ENCODE results near the gene CYB5A.

Gene CYB5A

DNA sequence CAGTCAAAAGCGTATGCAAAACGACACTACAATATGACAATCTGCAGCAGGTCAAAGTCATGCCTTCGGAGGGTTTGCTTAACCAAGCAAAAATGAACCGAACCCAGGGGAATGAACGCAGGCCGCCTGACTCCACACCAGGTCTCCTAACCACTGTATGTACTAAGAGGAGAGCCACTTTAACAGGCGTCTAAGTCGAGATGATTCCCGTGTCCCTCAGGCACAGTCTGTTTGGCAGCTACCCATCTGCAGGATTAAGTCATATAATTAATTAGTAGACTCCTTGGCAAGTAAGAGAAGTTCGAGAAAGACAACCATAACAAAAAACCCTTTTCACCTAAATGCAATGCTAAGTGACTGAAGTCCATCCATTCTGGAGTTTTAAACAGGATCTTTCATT is 15.2 kb downstream of the CYB5A start:
- no peaks in the 10 kb centered on the region for H3K27me3 Mint-ChIP-seq (ENCODE audit: low read depth)
- no peak overlapping the region for H3K27ac Mint-ChIP-seq
- no peaks in the 10 kb centered on the region for H3K36me3 Mint-ChIP-seq (ENCODE audit: low read depth)
- no peaks in the 10 kb centered on the region for H3K4me1 Mint-ChIP-seq (ENCODE audit: low read depth)
- no peaks in the 10 kb centered on the region for H3K9me3 Mint-ChIP-seq
- H3K4me3 Mint-ChIP-seq, result no peak overlapping the region

DNA sequence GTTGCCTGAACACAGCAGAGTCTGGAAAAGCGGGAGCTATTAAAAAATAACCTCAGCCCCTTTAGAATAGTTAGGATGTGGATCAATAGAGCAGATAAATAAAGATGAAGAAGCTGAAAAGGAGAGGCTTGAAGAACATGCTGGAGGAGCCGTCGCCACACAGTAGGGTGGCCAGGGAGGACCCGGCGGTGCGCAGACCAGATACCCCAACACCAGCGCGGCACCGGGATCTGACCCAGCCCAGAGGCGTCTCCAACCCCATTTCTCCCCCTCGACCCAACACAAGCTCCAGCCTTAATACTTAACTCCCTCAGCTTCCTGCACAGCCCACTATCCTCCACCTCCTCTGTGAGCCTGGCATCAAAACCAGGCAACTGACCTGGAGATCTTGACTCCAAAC is 16.0 kb downstream of the CYB5A start:
- Mint-ChIP-seq H3K9me3 (no peaks in the 10 kb centered on the region), H3K4me1 (ENCODE audit: low read depth) (no peaks in the 10 kb centered on the region), H3K27me3 (ENCODE audit: low read depth) (no peaks in the 10 kb centered on the region), H3K36me3 (ENCODE audit: low read depth) (no peaks in the 10 kb centered on the region), H3K27ac (no peak overlapping the region), H3K4me3 (no peak overlapping the region)

DNA sequence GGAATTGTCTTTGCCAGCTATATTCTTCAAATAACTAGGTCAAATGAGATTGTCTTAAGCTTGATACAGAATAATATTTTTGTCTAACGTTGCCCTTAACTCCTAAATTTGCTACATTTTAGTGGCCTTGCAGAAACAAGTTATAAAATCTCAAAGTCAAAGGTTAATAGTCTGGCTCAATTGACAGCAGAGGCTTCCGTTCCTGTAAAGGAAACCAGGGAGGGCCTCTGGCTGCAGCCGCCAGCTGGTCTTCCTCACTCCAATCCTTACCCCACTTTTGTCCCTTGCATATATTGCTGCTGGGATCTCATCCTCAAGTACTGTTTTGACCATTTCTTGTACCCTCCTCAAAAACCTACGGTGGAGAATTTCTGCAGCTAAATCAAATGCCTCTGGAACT is 17.1 kb downstream of the CYB5A start:
- no peaks in the 10 kb centered on the region for H3K36me3 Mint-ChIP-seq (ENCODE audit: low read depth)
- H3K4me1 Mint-ChIP-seq (ENCODE audit: low read depth), result no peaks in the 10 kb centered on the region
- no peaks in the 10 kb centered on the region for H3K9me3 Mint-ChIP-seq

DNA sequence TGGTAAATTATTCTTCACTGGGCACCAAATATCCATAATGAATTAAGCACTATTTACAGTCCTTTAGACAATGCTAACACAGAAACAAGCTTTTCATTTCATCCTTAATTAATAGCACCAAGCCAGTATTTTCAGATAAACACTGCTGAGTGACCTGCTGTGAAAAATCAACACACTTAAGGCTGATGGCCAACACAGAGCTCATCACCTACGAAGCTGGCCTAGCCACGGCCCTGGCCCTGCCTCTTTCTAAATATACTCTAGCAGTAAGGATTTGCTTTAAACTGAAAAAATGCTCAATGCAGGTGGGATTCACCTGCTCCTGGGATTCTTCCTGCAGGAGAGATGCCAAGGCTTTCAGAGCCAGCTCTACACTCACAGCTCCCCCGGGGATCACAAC is 18.4 kb downstream of the CYB5A start:
- Mint-ChIP-seq H3K4me3 (no peak overlapping the region), H3K27me3 (ENCODE audit: low read depth) (no peaks in the 10 kb centered on the region), H3K4me1 (ENCODE audit: low read depth) (no peaks in the 10 kb centered on the region), H3K9me3 (no peaks in the 10 kb centered on the region), H3K36me3 (ENCODE audit: low read depth) (no peaks in the 10 kb centered on the region), H3K27ac (no peak overlapping the region)

More for the DNA sequence above, 17.1 kb downstream of the CYB5A start:
- H3K4me3 Mint-ChIP-seq, result no peak overlapping the region
- no peaks in the 10 kb centered on the region for H3K27me3 Mint-ChIP-seq (ENCODE audit: low read depth)
- H3K27ac Mint-ChIP-seq, result no peak overlapping the region

DNA sequence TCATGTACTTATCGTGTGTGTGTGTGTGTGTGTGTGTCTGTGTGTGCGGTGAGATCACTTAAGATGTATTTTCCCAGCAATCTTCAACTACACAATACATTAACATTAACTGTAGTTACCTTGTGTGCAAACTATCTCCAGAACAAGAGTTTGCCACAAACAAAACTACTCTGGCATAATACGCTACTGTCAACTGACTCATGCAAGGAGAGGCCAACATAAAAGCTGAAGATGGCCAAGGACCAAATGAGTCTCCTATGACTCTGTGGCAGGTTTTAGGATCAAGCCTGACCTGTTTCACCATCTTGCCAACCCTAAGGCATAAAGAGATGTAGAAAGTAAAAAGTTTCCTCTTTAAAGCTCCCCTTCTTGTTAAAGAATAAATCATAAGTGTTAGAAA is 20.1 kb downstream of the CYB5A start:
- no peaks in the 10 kb centered on the region for H3K9me3 Mint-ChIP-seq
- H3K27me3 Mint-ChIP-seq (ENCODE audit: low read depth), result no peaks in the 10 kb centered on the region
- H3K27ac Mint-ChIP-seq, result no peak overlapping the region
- no peaks in the 10 kb centered on the region for H3K4me1 Mint-ChIP-seq (ENCODE audit: low read depth)
- H3K4me3 Mint-ChIP-seq, result no peak overlapping the region
- H3K36me3 Mint-ChIP-seq (ENCODE audit: low read depth), result no peaks in the 10 kb centered on the region

DNA sequence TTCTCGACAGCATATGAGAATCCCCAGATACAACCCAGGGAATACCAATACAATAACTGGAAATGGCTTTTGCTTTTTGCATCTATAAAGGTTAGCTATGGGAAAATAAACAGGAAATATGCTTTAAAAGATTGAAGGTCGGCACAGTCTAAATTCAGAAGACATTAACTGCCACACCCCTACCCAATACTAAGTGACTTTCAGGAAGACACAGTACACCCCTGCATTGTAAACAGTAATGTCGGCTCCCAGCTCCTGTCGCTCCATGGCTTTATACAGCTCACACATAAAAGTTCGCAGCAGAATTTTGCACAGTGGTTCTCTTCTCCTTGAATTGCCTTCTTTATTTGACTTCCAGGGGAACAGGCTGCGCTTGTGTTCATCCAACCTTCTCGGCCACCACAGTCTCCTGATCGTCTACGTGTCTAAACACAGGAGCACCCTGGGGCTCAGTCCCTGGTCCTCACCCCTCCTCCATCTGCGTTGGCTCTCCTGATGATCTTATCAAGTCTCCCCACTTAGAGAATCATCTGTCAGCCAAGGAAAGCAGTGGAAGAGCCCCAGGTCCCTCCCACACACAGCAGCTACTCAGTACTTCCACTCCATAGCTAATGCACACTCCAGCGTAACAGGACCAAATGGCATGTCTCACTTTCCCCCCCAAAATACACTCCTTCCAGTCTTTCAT is 22.7 kb downstream of the CYB5A start:
- Mint-ChIP-seq H3K27ac (no peak overlapping the region), H3K36me3 (ENCODE audit: low read depth) (no peaks in the 10 kb centered on the region), H3K9me3 (no peaks in the 10 kb centered on the region), H3K4me1 (ENCODE audit: low read depth) (peaks cover 2% of the 10 kb centered on the region), H3K27me3 (ENCODE audit: low read depth) (no peaks in the 10 kb centered on the region), H3K4me3 (no peak overlapping the region)

DNA sequence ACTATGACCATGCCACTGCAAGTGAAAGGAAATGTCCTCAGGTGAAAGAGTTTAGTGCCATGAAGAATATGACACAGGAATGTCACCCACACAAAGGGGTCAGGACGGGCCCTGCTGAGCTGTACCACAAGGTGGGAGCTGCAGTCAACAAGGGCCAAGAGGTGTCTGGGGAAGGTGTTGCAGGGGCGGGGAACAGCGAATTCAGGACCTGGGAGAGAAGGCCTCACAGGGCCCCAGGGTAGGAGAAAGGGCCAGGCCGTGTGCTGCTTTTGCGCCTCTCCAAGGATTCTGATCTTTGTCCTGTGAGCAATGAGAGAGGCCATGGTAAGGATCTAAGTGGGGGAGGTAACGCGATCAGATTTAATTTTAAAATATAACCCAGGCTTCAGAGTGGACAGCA is 23.6 kb downstream of the CYB5A start:
- H3K36me3 Mint-ChIP-seq (ENCODE audit: low read depth), result no peaks in the 10 kb centered on the region
- H3K9me3 Mint-ChIP-seq, result no peaks in the 10 kb centered on the region
- peaks cover 2% of the 10 kb centered on the region for H3K4me1 Mint-ChIP-seq (ENCODE audit: low read depth)
- no peak overlapping the region for H3K27ac Mint-ChIP-seq
- no peaks in the 10 kb centered on the region for H3K27me3 Mint-ChIP-seq (ENCODE audit: low read depth)
- H3K4me3 Mint-ChIP-seq, result no peak overlapping the region

DNA sequence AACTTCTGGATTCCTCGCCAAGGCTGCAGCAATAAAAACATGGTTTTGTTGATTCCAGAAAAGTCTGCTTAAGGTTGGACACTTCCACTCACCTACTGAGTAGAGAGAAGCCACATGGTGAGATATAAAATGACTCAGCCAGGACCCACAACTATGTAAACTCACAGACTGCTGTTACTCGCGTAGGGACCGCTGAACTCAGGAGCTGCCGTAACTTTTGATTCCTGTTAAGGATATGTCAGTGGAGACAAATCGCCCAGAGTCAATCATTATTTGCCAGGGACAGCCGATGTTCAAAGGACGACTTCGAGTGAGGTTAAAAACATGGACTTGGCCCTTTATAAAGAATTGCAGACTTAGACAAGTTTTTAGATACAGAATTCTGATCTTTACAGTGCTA is 25.6 kb downstream of the CYB5A start:
- Mint-ChIP-seq H3K36me3 (ENCODE audit: low read depth) (no peaks in the 10 kb centered on the region), H3K27me3 (ENCODE audit: low read depth) (no peaks in the 10 kb centered on the region), H3K9me3 (no peaks in the 10 kb centered on the region), H3K4me1 (ENCODE audit: low read depth) (peaks cover 2% of the 10 kb centered on the region), H3K27ac (no peak overlapping the region), H3K4me3 (no peak overlapping the region)

DNA sequence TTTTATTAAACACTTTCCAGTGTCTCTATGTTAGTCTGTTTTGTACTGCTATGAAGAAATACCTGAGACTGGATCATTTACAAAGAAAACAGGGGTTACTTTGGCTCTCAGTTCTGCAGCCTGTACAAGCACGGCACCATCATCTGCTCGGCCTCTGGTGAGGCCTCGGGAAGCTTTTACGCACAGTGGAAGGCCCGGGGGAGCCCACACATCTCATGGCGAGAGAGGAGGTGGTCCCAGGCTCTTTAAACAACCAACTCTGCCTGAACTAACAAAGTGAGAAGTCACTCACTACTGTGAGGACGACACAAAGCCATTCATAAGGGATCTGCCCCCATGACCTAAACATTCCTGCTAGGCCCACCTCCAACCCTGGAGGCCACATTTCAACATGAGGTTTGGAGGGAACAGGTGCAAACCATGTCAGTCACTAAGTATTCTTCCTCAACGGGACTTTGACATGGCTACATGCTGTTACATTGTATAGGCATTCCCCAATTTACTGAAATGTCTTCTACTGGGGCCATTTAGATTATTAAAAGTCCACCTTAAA is 26.1 kb downstream of the CYB5A start:
- H3K9me3 Mint-ChIP-seq, result no peaks in the 10 kb centered on the region
- H3K27me3 Mint-ChIP-seq (ENCODE audit: low read depth), result no peaks in the 10 kb centered on the region
- no peaks in the 10 kb centered on the region for H3K36me3 Mint-ChIP-seq (ENCODE audit: low read depth)

DNA sequence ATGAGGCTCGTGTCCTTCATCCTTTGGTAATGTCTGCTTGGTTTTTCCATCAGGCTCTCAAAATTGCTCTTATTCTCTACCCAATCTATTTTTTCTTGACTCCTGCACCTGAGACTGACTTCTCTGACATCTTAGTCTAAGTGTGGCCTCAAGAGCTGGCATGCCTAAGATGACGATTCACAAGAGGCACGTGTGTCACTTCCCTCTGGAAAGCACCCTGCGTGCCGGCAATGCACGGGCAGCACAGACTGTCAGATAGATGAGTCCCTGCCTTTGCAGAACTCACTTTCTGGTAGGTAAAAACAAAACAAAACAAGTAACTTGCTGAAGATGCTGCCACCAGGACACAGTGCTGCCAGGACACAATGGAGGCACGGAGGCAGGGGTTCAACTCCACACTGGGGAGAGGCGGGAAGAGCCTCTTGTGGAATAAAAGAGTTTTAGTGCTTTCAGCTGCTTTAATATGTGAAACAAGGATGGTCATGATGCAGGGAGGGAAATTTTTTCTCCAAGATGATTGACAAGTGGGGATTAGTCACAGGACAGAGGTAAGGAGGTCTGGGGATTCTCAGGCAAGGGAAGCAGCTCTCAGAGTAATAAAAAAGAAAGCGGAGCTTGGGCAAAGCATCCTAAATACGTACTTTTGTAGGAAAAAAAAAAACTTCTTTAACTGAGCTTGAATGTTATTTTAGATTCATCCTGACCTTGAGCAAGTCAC is 27.3 kb downstream of the CYB5A start:
- Mint-ChIP-seq H3K4me3 (no peak overlapping the region), H3K4me1 (ENCODE audit: low read depth) (peaks cover 2% of the 10 kb centered on the region), H3K9me3 (no peaks in the 10 kb centered on the region), H3K27ac (no peak overlapping the region), H3K36me3 (ENCODE audit: low read depth) (no peaks in the 10 kb centered on the region), H3K27me3 (ENCODE audit: low read depth) (no peaks in the 10 kb centered on the region)

More for the DNA sequence above, 26.1 kb downstream of the CYB5A start:
- Mint-ChIP-seq H3K27ac (no peak overlapping the region), H3K4me1 (ENCODE audit: low read depth) (peaks cover 2% of the 10 kb centered on the region), H3K4me3 (no peak overlapping the region)

DNA sequence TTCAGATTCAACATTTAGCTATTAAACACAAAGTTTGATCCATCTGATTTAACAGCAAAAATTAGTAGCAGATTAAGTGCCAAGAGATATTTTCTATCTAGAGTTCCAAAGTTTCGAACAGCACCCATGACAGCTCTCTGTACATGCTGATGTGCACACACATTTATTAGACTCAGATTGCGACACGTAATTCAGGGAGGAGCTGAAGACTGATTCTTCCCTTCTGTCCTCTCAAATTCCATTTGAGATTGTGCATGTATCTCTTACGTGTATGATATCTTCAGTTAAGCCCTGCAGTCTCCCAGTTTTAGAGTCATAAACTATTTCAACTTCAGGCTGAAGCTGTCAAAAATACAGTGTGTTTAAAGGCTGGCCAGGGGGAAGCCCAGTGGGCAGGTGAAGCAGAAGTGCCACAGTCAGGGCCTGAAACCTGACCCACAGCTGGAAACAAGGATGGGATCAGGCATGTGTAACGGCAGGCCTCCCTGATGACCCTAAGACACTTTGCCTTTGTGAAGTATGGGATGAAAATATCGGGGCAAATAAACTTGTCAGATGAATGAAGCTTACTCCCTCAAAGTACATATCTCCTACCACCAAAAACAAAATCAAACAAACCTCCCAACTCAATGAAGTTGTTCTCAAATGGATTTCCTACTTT is 30.6 kb downstream of the CYB5A start:
- Mint-ChIP-seq H3K36me3 (ENCODE audit: low read depth) (peaks cover 1% of the 10 kb centered on the region), H3K27me3 (ENCODE audit: low read depth) (no peaks in the 10 kb centered on the region), H3K4me1 (ENCODE audit: low read depth) (peaks cover 2% of the 10 kb centered on the region), H3K9me3 (no peaks in the 10 kb centered on the region), H3K27ac (no peak overlapping the region), H3K4me3 (no peak overlapping the region)

DNA sequence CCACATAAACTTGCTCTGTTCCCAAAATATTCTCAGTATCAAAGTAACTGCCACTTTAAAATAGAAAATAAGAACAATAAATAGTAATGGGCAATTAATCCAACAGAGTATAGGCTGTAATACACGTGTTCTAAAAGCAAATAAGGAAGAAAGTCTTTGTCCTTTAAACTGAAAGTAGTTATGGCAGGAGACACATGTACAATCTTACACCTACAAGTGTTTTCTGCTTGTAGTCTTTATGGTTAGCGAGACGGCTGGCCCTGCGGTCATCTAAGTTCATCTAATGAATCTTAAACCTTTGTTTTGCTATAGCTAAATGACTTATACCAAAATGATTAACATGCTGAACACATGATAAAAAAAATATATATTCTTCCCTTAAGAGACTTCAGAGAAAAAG is 32.4 kb downstream of the CYB5A start:
- H3K36me3 Mint-ChIP-seq (ENCODE audit: low read depth), result peaks cover 1% of the 10 kb centered on the region
- no peaks in the 10 kb centered on the region for H3K27me3 Mint-ChIP-seq (ENCODE audit: low read depth)
- H3K27ac Mint-ChIP-seq, result no peak overlapping the region
- no peaks in the 10 kb centered on the region for H3K4me1 Mint-ChIP-seq (ENCODE audit: low read depth)
- H3K4me3 Mint-ChIP-seq, result no peak overlapping the region
- H3K9me3 Mint-ChIP-seq, result no peaks in the 10 kb centered on the region

GRCh38 chr18:74257083-74257482 is 34.7 kb downstream of the CYB5A start:
- Mint-ChIP-seq H3K4me1 (ENCODE audit: low read depth) (peaks cover under 1% of the 10 kb centered on the region), H3K27me3 (ENCODE audit: low read depth) (no peaks in the 10 kb centered on the region), H3K9me3 (no peaks in the 10 kb centered on the region), H3K36me3 (ENCODE audit: low read depth) (peaks cover 1% of the 10 kb centered on the region), H3K4me3 (no peak overlapping the region), H3K27ac (no peak overlapping the region)

- H3K27ac Mint-ChIP-seq, result no peak overlapping the region
- no peaks in the 10 kb centered on the region for H3K27me3 Mint-ChIP-seq (ENCODE audit: low read depth)
- peaks cover 1% of the 10 kb centered on the region for H3K36me3 Mint-ChIP-seq (ENCODE audit: low read depth)
- peaks cover 5% of the 10 kb centered on the region for H3K4me1 Mint-ChIP-seq (ENCODE audit: low read depth)
- H3K4me3 Mint-ChIP-seq, result no peak overlapping the region
- no peaks in the 10 kb centered on the region for H3K9me3 Mint-ChIP-seq
These were observed 35.6 kb downstream of the CYB5A start for GRCh38 chr18:74256190-74256589.

- no peak overlapping the region for H3K4me3 Mint-ChIP-seq
- peaks cover 5% of the 10 kb centered on the region for H3K4me1 Mint-ChIP-seq (ENCODE audit: low read depth)
- H3K36me3 Mint-ChIP-seq (ENCODE audit: low read depth), result peaks cover 1% of the 10 kb centered on the region
- no peak overlapping the region for H3K27ac Mint-ChIP-seq
- no peaks in the 10 kb centered on the region for H3K27me3 Mint-ChIP-seq (ENCODE audit: low read depth)
- H3K9me3 Mint-ChIP-seq, result no peaks in the 10 kb centered on the region
These were observed 36.6 kb downstream of the CYB5A start for GRCh38 chr18:74255131-74255616.
